H1 (cell line): ENCODE measurements around the gene KCNQ1OT1. TPM values are rescaled to one million over a fixed set of nuclear protein-coding genes. Genes with fewer than 3 reads are reported as not detected.

Source experiments
- BACH1 ChIP-seq: IDR thresholded peaks from 2 replicates; pipeline ENCODE4 v1.6.1; 2012; ENCODE audit warnings: low read length, improper control_type of control experiment
- CHD2 ChIP-seq: IDR thresholded peaks from 2 replicates; pipeline ENCODE4 v1.6.1; 2012; ENCODE audit warnings: low read length, improper control_type of control experiment
- HDAC6 ChIP-seq: IDR thresholded peaks from one replicate; pipeline ENCODE4 v1.7.1; 2012; ENCODE audit warnings: low read depth, mild to moderate bottlenecking, inconsistent platforms, low read length, moderate library complexity
- SRF ChIP-seq: IDR thresholded peaks from 2 replicates; pipeline ENCODE4 v1.6.1; 2011; ENCODE audit warnings: mild to moderate bottlenecking, low read depth, low read length, moderate library complexity
- polyA plus RNA-seq, 7 experiments: library from polyadenylated mRNA; depleted of rRNA in 3 of 7; stranded (reverse) in 5 of 7; unstranded in 2 of 7; fragments of >200 nt in 5 of 7; fragments of 200-250 nt in 2 of 7; gene quantifications; 1 replicate in 5 of 7; 2 replicates in 1 of 7; 4 replicates in 1 of 7; pipeline versions ENCODE4 v1.2.1 to v1.2.3, GENCODE V29; 2011 to 2013; ENCODE audit warnings: missing spikeins in 2 of 7, mixed read lengths in 2 of 7
- total RNA-seq: library from RNA; stranded (reverse); fragmentation: NEBNext Ultra II Directional; extraction: Animal tissue kit (Norgen Biotek cat#: 25700); gene quantifications from 2 replicates; pipeline ENCODE4 v1.2.1, GENCODE V29; 2021

Gene KCNQ1OT1
- total and polyA plus RNA-seq, 2 of the 8 experiments (the other 6 are each of a cell fraction or from before 2014, with no cell fraction given) = 0.21 to 1.2 TPM

- TF ChIP-seq BACH1 = no peak
- TF ChIP-seq CHD2 = no peak
- TF ChIP-seq SRF = no peak
- no peak for TF ChIP-seq HDAC6
Measured at GRCh38 chr11:2711161-2711560, 11.4 kb upstream of the KCNQ1OT1 start (continued).
